MM.1S (cell line): ENCODE data around the gene ZCCHC8.

Source experiments
- CTCF ChIP-seq: fragments of 300-600 bp; sonication (generic); IDR thresholded peaks from 2 replicates; pipeline ENCODE4 v1.5.1; 2016; ENCODE audit warnings: antibody characterized with exemption, low read length, mixed read lengths
- EZH2 ChIP-seq: fragments of 300-600 bp; sonication (generic); optimal IDR thresholded peaks from 2 replicates; pipeline ENCODE3; 2017; ENCODE audit warnings: low read depth, mild to moderate bottlenecking, antibody characterized with exemption, low read length, mixed read lengths
- EZH2phosphoT487 ChIP-seq: fragments of 300-600 bp; sonication (generic); IDR thresholded peaks from 2 replicates; pipeline ENCODE4 v1.6.1; 2018; ENCODE audit warnings: antibody characterized with exemption, low read length

- TF ChIP-seq CTCF (no peak), EZH2 (no peak), EZH2phosphoT487 (no peak)
These were observed 51.4 kb downstream of the ZCCHC8 start for GRCh38 chr12:122449317-122449716.
